ENCODE data around the gene TFF3.

Gene TFF3

GRCh38 chr21:42264245-42265195, 50.7 kb downstream of the TFF3 start:
- no peaks in the 10 kb centered on the region for H3K36me3 ChIP-seq (ENCODE audit: control insufficient read depth, insufficient read depth, low read length)
- H3K4me1 ChIP-seq (ENCODE audit: control insufficient read depth, insufficient read depth, low read length), result no peaks in the 10 kb centered on the region
- no peaks in the 10 kb centered on the region for H3K9me3 ChIP-seq (ENCODE audit: control insufficient read depth, insufficient read depth, low read length)
- H3K9ac ChIP-seq (ENCODE audit: low read depth, low read length), result no peak overlapping the region
- H3K27me3 ChIP-seq (ENCODE audit: control insufficient read depth, insufficient read depth, low read length), result no peaks in the 10 kb centered on the region
- no peak overlapping the region for H3K4me3 ChIP-seq (ENCODE audit: low read depth, low read length)

- no peaks in the 10 kb centered on the region for H3K36me3 ChIP-seq (ENCODE audit: control insufficient read depth, insufficient read depth, low read length)
- no peak overlapping the region for H3K4me3 ChIP-seq (ENCODE audit: low read depth, low read length)
- H3K9ac ChIP-seq (ENCODE audit: low read depth, low read length), result no peak overlapping the region
- no peaks in the 10 kb centered on the region for H3K4me1 ChIP-seq (ENCODE audit: control insufficient read depth, insufficient read depth, low read length)
- H3K27me3 ChIP-seq (ENCODE audit: control insufficient read depth, insufficient read depth, low read length), result no peaks in the 10 kb centered on the region
- no peaks in the 10 kb centered on the region for H3K9me3 ChIP-seq (ENCODE audit: control insufficient read depth, insufficient read depth, low read length)
These were observed 51.5 kb downstream of the TFF3 start for GRCh38 chr21:42263591-42264131.

DNA sequence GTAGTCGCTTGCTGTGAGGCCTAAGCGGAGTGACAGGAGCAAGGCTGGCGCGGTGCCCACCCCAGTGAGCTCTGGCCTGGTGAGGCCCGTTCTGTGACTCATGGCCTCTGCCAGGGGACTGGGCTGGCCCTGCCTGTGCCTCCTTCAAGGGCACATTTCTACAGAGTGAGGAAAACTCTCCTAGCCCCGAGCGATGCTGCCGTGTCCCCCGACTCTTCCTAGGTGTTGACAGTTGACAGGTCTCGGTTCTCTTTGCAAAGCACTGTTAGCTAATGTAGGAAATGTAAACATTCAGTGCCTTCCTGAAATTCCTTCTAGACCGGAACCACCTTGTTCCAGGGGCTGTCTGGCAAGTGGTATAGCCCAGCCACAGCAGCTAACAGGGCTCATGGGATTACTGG, 52.4 kb downstream of the TFF3 start:
- no peak overlapping the region for H3K9ac ChIP-seq (ENCODE audit: low read depth, low read length)
- H3K9me3 ChIP-seq (ENCODE audit: control insufficient read depth, insufficient read depth, low read length), result no peaks in the 10 kb centered on the region
- no peaks in the 10 kb centered on the region for H3K4me1 ChIP-seq (ENCODE audit: control insufficient read depth, insufficient read depth, low read length)
- H3K36me3 ChIP-seq (ENCODE audit: control insufficient read depth, insufficient read depth, low read length), result no peaks in the 10 kb centered on the region
- no peaks in the 10 kb centered on the region for H3K27me3 ChIP-seq (ENCODE audit: control insufficient read depth, insufficient read depth, low read length)
- no peak overlapping the region for H3K4me3 ChIP-seq (ENCODE audit: low read depth, low read length)

GRCh38 chr21:42261829-42262200, 53.4 kb downstream of the TFF3 start:
- H3K4me3 ChIP-seq (ENCODE audit: low read depth, low read length), result no peak overlapping the region
- no peaks in the 10 kb centered on the region for H3K4me1 ChIP-seq (ENCODE audit: control insufficient read depth, insufficient read depth, low read length)
- H3K9ac ChIP-seq (ENCODE audit: low read depth, low read length), result no peak overlapping the region
- no peaks in the 10 kb centered on the region for H3K36me3 ChIP-seq (ENCODE audit: control insufficient read depth, insufficient read depth, low read length)
- no peaks in the 10 kb centered on the region for H3K27me3 ChIP-seq (ENCODE audit: control insufficient read depth, insufficient read depth, low read length)
- H3K9me3 ChIP-seq (ENCODE audit: control insufficient read depth, insufficient read depth, low read length), result no peaks in the 10 kb centered on the region
